GM23248 (cell line): Measurements from ENCODE around the gene G2E3.

ENCODE experiments used
- EZH2 ChIP-seq: fragments of 200-600 bp; sonication (generic); IDR thresholded peaks from 2 replicates; pipeline ENCODE4 v1.6.1; 2018; ENCODE audit warnings: antibody characterized with exemption, mild to moderate bottlenecking; ENCODE audit not compliant: insufficient read depth, poor library complexity, severe bottlenecking
- EZH2phosphoT487 ChIP-seq: fragments of 200-600 bp; sonication (generic); IDR thresholded peaks from 2 replicates; pipeline ENCODE4 v1.6.1; 2018; ENCODE audit warnings: antibody characterized with exemption, moderate library complexity, mild to moderate bottlenecking, low read depth; ENCODE audit not compliant: insufficient read depth

DNA sequence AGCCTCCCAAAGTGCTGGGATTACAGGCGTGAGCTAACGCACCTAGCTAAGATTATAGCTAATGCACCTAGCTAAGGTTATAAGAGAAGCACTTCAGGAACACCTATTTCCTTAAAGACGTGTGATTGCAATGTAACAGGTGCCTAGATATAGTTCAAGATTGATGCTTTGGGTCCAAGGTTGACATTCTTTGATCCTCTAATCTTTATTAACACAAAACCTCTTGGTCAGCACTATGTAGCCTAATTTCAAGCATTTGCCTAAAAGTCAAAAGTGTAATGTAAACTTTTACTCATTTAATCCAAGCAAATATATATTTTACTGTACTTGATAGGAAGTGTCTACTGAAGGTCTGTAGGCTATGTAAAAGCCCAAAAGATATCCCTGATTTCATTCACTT, 99.7 kb downstream of the G2E3 start:
- TF ChIP-seq EZH2 (no peak), EZH2phosphoT487 (no peak)
